Fibroblast of villous mesenchyme (primary cell): ENCODE measurements around the gene ALK. TPM values are rescaled to one million over a fixed set of nuclear protein-coding genes. Genes with fewer than 3 reads are reported as not detected.

ENCODE experiments used
- DNase-seq: peaks from one replicate; pipeline ENCODE4 v3.0.0-alpha.2; 2010; ENCODE audit warnings: low read depth
- H3K4me3 ChIP-seq: 2 replicates; pipeline ENCODE4 v1.5.1; 2011; ENCODE audit warnings: low read depth, mild to moderate bottlenecking, low read length
- CTCF ChIP-seq: IDR thresholded peaks from 2 replicates; pipeline ENCODE4 v1.5.1; 2012; ENCODE audit warnings: low read depth, mild to moderate bottlenecking, low read length; ENCODE audit not compliant: insufficient read depth
- total RNA-seq: library from RNA; depleted of rRNA; stranded (reverse); fragments of >200 nt; gene quantifications from 2 replicates; pipeline ENCODE4 v1.2.3, GENCODE V29; 2012

Gene ALK
- total RNA-seq, 1 donor: not detected

DNA sequence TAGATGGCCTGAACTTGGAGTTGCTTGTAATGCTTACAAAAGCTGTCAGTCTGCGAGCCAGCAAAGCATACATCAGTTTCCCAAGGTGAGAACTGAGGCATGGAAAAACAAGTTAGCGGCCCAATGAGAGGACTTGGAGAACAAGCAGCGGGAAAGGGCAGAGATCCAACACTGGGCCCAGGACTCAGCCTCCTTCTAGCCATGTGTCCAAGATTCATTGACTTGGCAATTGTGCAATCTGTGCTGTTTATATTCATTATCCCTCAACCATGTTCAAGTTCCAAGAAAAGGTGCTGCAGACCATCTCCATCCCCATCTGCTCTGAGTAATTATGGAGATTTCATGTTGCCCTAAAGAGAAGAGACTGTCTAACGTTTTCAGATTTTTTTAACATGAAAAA is 187.4 kb downstream of the ALK start:
- no peak for TF ChIP-seq CTCF

GRCh38 chr2:29733213-29733612 is 188.2 kb downstream of the ALK start:
- DNase-seq: no peak
- no peak overlapping the region for H3K4me3 ChIP-seq
- no peak for TF ChIP-seq CTCF

More for the DNA sequence above, 187.4 kb downstream of the ALK start:
- no peak for DNase-seq
- no peak overlapping the region for H3K4me3 ChIP-seq

GRCh38 chr2:29731948-29732347 is 189.4 kb downstream of the ALK start:
- DNase-seq: no peak
- H3K4me3 ChIP-seq: no peak overlapping the region
- no peak for TF ChIP-seq CTCF

DNA sequence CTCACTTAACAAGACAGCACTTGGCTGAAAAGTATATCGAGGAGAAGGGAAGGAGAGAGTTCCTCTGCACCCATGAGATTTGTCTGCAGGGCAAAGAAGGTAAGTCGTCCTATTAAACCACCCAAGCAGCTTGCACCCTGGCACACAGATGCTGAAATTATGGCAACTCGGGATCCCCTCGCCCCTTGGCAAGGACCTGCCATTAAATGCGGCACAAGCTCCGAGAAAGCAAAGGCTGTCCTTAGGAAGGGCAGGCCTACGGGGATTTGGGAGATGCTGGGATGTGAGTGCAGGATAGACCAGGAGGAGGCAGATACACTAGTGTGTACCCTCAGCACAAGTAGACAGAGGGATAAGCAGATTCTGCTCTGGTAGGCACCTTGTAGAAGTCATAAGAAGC is 191.5 kb downstream of the ALK start:
- DNase-seq: no peak
- H3K4me3 ChIP-seq: no peak overlapping the region
- TF ChIP-seq CTCF: no peak

GRCh38 chr2:29729401-29729800 is 192.0 kb downstream of the ALK start:
- TF ChIP-seq CTCF: no peak

GRCh38 chr2:29726976-29727375 is 194.4 kb downstream of the ALK start:
- no peak overlapping the region for H3K4me3 ChIP-seq
- TF ChIP-seq CTCF: no peak
- no peak for DNase-seq

More at GRCh38 chr2:29729401-29729800, 192.0 kb downstream of the ALK start:
- no peak for DNase-seq
- H3K4me3 ChIP-seq: no peak overlapping the region

GRCh38 chr2:29725610-29726009 is 195.8 kb downstream of the ALK start:
- no peak for DNase-seq
- TF ChIP-seq CTCF: no peak
- H3K4me3 ChIP-seq: no peak overlapping the region
